SJSA1 (cell line): Measurements from ENCODE around the gene BEGAIN. TPM values are rescaled to one million over a fixed set of nuclear protein-coding genes. Genes with fewer than 3 reads are reported as not detected.
"Not testable (repeated sequence)": the region's sequence is repeated elsewhere in the genome, so short reads cannot be mapped to it uniquely, and the experiment has no call there.

Experiments
- DNase-seq, 2 experiments: peaks; one replicate each; pipeline ENCODE4 v3.0.0-alpha.2; 2015 to 2020; ENCODE audit warnings: low spot score in 2 of 2, low read depth in 1 of 2
- H3K27ac ChIP-seq: fragments of 250-450 bp; sonication (Bioruptor Pico); 2 replicates; pipeline ENCODE4 v1.5.1; 2020; ENCODE audit warnings: mild to moderate bottlenecking, moderate library complexity
- H3K27me3 ChIP-seq: fragments of 250-450 bp; sonication (Bioruptor Pico); replicated peaks from 2 replicates; pipeline ENCODE4 v1.5.1; 2020; ENCODE audit warnings: mild to moderate bottlenecking, moderate library complexity
- H3K36me3 ChIP-seq: fragments of 250-450 bp; sonication (Bioruptor Pico); 2 replicates; pipeline ENCODE4 v1.5.1; 2020; ENCODE audit warnings: mild to moderate bottlenecking
- H3K4me1 ChIP-seq: fragments of 250-450 bp; sonication (Bioruptor Pico); replicated peaks from 2 replicates; pipeline ENCODE4 v1.6.1; 2021; ENCODE audit warnings: mild to moderate bottlenecking
- H3K4me3 ChIP-seq: fragments of 250-450 bp; sonication (Bioruptor Pico); 2 replicates; pipeline ENCODE4 v1.5.1; 2020; ENCODE audit warnings: mild to moderate bottlenecking
- H3K9me3 ChIP-seq: fragments of 250-450 bp; sonication (Bioruptor Pico); replicated peaks from 2 replicates; pipeline ENCODE4 v1.5.1; 2020; ENCODE audit warnings: mild to moderate bottlenecking
- total RNA-seq: library from RNA; depleted of rRNA; stranded (reverse); fragments of >200 nt; shearing (Covaris generic); gene quantifications from 2 replicates; pipeline ENCODE4 v1.2.3, GENCODE V29; 2014

The BEGAIN gene
- total RNA-seq, 1 experiment from 2014 or later, result not detected

DNA sequence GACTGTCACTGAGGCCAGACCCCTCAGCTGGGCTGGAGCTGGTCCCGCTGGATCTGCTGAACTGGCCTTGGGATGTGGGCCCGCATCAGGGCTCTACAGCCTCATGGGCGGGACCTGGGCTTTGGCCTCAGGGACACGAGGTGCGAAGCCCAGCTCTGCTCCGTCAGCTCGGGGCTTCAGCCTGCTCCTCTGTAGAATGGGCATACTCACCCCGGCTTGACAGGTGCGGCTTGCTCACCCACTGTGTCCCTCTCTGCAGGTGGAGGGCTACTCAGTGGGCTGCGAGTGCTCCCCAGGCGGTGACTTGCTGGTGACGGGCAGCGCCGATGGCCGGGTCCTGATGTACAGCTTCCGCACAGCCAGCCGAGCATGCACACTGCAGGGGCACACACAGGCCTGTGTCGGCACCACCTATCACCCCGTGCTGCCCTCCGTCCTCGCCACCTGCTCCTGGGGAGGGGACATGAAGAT lies 57.6 kb downstream of the BEGAIN start:
- Histone ChIP-seq H3K36me3 (no peaks in the 10 kb centered on the region), H3K4me3 (no peak overlapping the region), H3K9me3 (no peaks in the 10 kb centered on the region), H3K4me1 (no peaks in the 10 kb centered on the region), H3K27me3 (no peaks in the 10 kb centered on the region), H3K27ac (no peak overlapping the region)
- peak in 1 of 2 experiments; percentile 33 for DNase-seq

GRCh38 chr14:100528962-100529560 lies 58.2 kb downstream of the BEGAIN start:
- Histone ChIP-seq H3K9me3 (no peaks in the 10 kb centered on the region), H3K27ac (no peak overlapping the region), H3K27me3 (no peaks in the 10 kb centered on the region), H3K4me1 (no peaks in the 10 kb centered on the region), H3K4me3 (no peak overlapping the region), H3K36me3 (no peaks in the 10 kb centered on the region)
- no peak for DNase-seq

GRCh38 chr14:100526632-100527031 lies 60.6 kb downstream of the BEGAIN start:
- H3K27ac ChIP-seq, result no peak overlapping the region
- H3K4me1 ChIP-seq, result no peaks in the 10 kb centered on the region
- DNase-seq, result no peak
- no peak overlapping the region for H3K4me3 ChIP-seq
- H3K36me3 ChIP-seq, result no peaks in the 10 kb centered on the region
- no peaks in the 10 kb centered on the region for H3K27me3 ChIP-seq
- H3K9me3 ChIP-seq, result no peaks in the 10 kb centered on the region

DNA sequence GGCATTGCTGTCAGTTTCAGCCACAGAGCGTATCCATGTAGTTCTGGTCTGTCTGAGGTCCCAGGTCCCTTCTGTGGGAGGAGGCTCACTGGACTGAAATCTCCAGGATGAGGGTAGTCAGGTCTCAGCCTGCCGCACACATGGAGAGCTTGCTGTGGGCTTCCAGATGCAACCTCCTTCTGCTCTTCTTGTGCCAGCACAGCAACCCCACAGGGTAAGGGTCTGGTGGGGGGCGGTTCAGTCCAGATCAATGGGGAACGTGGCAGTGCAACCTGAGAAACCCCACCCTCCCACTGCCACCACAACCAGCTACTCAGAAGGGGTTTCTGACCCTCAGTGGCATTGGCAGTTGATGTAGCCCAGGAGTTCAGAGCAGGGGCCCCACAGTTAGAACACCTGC lies 61.2 kb downstream of the BEGAIN start:
- DNase-seq, result no peak
- Histone ChIP-seq H3K9me3 (no peaks in the 10 kb centered on the region), H3K27ac (no peak overlapping the region), H3K4me1 (no peaks in the 10 kb centered on the region), H3K36me3 (no peaks in the 10 kb centered on the region), H3K4me3 (no peak overlapping the region), H3K27me3 (no peaks in the 10 kb centered on the region)

DNA sequence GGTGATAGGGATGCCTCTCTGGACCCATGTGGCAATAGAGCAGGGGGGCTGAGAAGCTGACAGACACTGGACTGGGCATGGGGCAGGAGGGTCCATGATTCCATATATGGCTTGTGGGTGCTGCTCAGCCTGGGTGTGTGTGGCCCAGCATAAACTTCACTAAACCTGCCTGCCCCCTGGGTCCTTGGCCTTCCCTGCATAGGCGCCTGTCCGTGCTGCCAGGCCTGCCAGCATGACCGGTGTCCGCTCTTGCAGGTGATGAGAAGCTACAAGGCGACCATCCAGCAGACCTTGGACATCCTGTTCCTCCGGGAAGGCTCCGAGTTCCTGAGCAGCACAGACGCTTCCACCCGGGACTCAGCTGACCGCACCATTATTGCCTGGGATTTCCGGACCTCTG lies 61.6 kb downstream of the BEGAIN start:
- H3K4me1 ChIP-seq, result no peaks in the 10 kb centered on the region
- H3K4me3 ChIP-seq, result no peak overlapping the region
- DNase-seq, result no peak
- no peaks in the 10 kb centered on the region for H3K27me3 ChIP-seq
- H3K36me3 ChIP-seq, result no peaks in the 10 kb centered on the region
- H3K9me3 ChIP-seq, result no peaks in the 10 kb centered on the region
- H3K27ac ChIP-seq, result no peak overlapping the region

GRCh38 chr14:100524933-100525243 lies 62.3 kb downstream of the BEGAIN start:
- H3K9me3 ChIP-seq, result no peaks in the 10 kb centered on the region
- H3K4me3 ChIP-seq, result no peak overlapping the region
- H3K27ac ChIP-seq, result no peak overlapping the region
- peak in 1 of 2 experiments; percentile 43 for DNase-seq
- no peaks in the 10 kb centered on the region for H3K4me1 ChIP-seq
- H3K36me3 ChIP-seq, result no peaks in the 10 kb centered on the region
- H3K27me3 ChIP-seq, result no peaks in the 10 kb centered on the region

- H3K4me1 ChIP-seq, result no peaks in the 10 kb centered on the region
- DNase-seq, result peak in 1 of 2 experiments; percentile 22
- no peak overlapping the region for H3K27ac ChIP-seq
- no peaks in the 10 kb centered on the region for H3K36me3 ChIP-seq
- no peaks in the 10 kb centered on the region for H3K9me3 ChIP-seq
- no peak overlapping the region for H3K4me3 ChIP-seq
- no peaks in the 10 kb centered on the region for H3K27me3 ChIP-seq
Observed at GRCh38 chr14:100524233-100524932, 62.8 kb downstream of the BEGAIN start.

GRCh38 chr14:100523843-100524169 lies 63.4 kb downstream of the BEGAIN start:
- no peaks in the 10 kb centered on the region for H3K36me3 ChIP-seq
- no peaks in the 10 kb centered on the region for H3K9me3 ChIP-seq
- H3K27ac ChIP-seq, result no peak overlapping the region
- DNase-seq, result peak in 1 of 2 experiments; percentile 25
- no peaks in the 10 kb centered on the region for H3K27me3 ChIP-seq
- no peak overlapping the region for H3K4me3 ChIP-seq
- no peaks in the 10 kb centered on the region for H3K4me1 ChIP-seq

- no peak overlapping the region for H3K27ac ChIP-seq
- H3K4me1 ChIP-seq, result no peaks in the 10 kb centered on the region
- no peaks in the 10 kb centered on the region for H3K36me3 ChIP-seq
- no peaks in the 10 kb centered on the region for H3K27me3 ChIP-seq
- H3K9me3 ChIP-seq, result no peaks in the 10 kb centered on the region
- H3K4me3 ChIP-seq, result no peak overlapping the region
- DNase-seq, result peak in 1 of 2 experiments; percentile 16
Observed at GRCh38 chr14:100523131-100523842, 63.9 kb downstream of the BEGAIN start.

DNA sequence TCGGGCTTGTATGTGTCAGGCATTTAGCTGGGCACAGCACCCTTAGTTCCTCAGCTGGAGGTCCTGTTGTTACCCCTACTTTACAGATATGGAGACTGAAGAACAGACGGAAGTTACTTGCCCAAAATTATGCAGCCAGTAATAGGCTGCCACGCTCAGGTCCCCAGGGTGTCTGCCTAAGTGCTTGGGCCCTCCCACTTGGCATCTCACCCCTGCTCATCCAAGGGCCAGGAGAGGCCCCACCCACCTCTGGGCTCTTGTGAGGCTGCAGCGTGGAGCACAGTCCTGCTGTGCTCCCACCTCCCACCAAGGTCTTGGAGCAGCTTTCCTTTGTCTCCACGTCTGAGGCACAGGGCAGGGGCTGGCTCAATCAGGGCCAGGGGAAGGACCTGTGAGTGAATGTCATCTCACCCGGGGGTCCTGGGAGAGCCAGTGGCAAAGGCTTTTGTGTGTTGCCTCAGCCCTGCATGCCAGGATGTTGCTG lies 64.6 kb downstream of the BEGAIN start:
- H3K9me3 ChIP-seq, result no peaks in the 10 kb centered on the region
- H3K27ac ChIP-seq, result no peak overlapping the region
- peak in 1 of 2 experiments; percentile 29 for DNase-seq
- H3K4me3 ChIP-seq, result no peak overlapping the region
- H3K27me3 ChIP-seq, result no peaks in the 10 kb centered on the region
- no peaks in the 10 kb centered on the region for H3K4me1 ChIP-seq
- no peaks in the 10 kb centered on the region for H3K36me3 ChIP-seq

GRCh38 chr14:100506053-100506452 lies 81.2 kb downstream of the BEGAIN start:
- not testable (repeated sequence) for H3K4me3 ChIP-seq, H3K27me3 ChIP-seq, H3K9me3 ChIP-seq, DNase-seq, H3K36me3 ChIP-seq, H3K4me1 ChIP-seq, H3K27ac ChIP-seq

DNA sequence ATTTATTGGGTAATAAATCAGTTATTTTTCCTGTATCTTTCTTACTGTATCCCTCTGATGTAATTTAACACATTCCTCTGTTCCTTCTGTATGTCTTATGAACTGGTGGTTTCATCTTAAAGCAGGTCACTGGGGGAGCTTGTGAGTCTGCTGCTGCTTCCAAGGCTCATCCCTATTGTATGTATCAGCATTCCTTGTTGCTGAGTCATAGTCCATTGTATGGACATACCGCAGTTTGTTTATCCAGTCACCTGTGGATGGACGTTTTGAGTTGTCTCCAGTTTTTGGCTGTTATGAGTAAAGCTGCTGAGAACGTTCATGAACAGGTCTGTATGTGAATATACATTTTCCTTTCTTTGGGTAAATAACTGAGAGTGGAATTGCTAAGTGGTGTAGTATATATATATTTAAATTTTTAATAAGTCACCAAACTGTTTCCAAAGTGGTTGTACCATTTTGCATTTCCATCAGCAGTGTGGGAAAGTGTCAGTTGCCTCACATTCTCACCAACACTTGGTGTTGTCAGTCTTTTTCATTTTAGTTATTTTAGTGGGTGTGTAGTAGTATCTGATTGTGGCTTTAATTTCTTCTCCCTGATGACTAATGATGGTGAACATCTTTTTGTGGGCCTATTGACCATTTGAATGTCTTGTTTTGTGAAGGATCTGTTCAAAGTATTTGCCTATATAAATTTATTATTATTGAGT lies 82.7 kb downstream of the BEGAIN start:
- peak in 1 of 2 experiments; percentile 7 for DNase-seq
- Histone ChIP-seq H3K27ac (no peak overlapping the region), H3K36me3 (no peaks in the 10 kb centered on the region), H3K4me1 (peaks cover 5% of the 10 kb centered on the region; the same call in 1 of the 2 replicates), H3K4me3 (no peak overlapping the region), H3K27me3 (no peaks in the 10 kb centered on the region), H3K9me3 (no peaks in the 10 kb centered on the region; the same call in 1 of the 2 replicates)

GRCh38 chr14:100503251-100503650 lies 84.0 kb downstream of the BEGAIN start:
- H3K4me3 ChIP-seq, result no peak overlapping the region
- no peak overlapping the region for H3K27ac ChIP-seq
- H3K36me3 ChIP-seq, result no peaks in the 10 kb centered on the region
- DNase-seq, result no peak
- H3K9me3 ChIP-seq, result no peaks in the 10 kb centered on the region; the same call in 1 of the 2 replicates
- peaks cover 5% of the 10 kb centered on the region; the same call in 1 of the 2 replicates for H3K4me1 ChIP-seq
- no peaks in the 10 kb centered on the region for H3K27me3 ChIP-seq
